HG02981 (cell line): Measurements from ENCODE around the gene DHCR24.
"Not testable (repeated sequence)": the region's sequence is repeated elsewhere in the genome, so short reads cannot be mapped to it uniquely, and the experiment has no call there.

ENCODE experiments used
- ATAC-seq: cut with Tn5 transposase; IDR thresholded peaks from one replicate; pipeline ENCODE4 v1.9.1; 2021; ENCODE audit warnings: mild to moderate bottlenecking, moderate library complexity; ENCODE audit not compliant: unreplicated experiment

DHCR24 gene

GRCh38 chr1:54888080-54888733 lies 1.2 kb upstream of the DHCR24 start:
- no peak for ATAC-seq

GRCh38 chr1:54887665-54888071 lies 673 bp upstream of the DHCR24 start:
- ATAC-seq = no peak

GRCh38 chr1:54885807-54886723 lies 930 bp downstream of the DHCR24 start:
- ATAC-seq = no peak

- ATAC-seq = no peak
Observed at GRCh38 chr1:54885237-54885679, 1.7 kb downstream of the DHCR24 start.

- ATAC-seq = no peak
Observed at GRCh38 chr1:54884768-54885167, 2.2 kb downstream of the DHCR24 start.

- ATAC-seq = no peak
Observed at GRCh38 chr1:54884135-54884586, 2.8 kb downstream of the DHCR24 start.

- no peak for ATAC-seq
Observed at GRCh38 chr1:54883349-54884102, 3.5 kb downstream of the DHCR24 start.

- no peak for ATAC-seq
Observed at GRCh38 chr1:54882519-54882918, 4.5 kb downstream of the DHCR24 start.

GRCh38 chr1:54881604-54882003 lies 5.4 kb downstream of the DHCR24 start:
- not testable (repeated sequence) for ATAC-seq

- no peak for ATAC-seq
Observed at GRCh38 chr1:54879872-54880271, 7.1 kb downstream of the DHCR24 start.

GRCh38 chr1:54876814-54877213 lies 10.2 kb downstream of the DHCR24 start:
- no peak for ATAC-seq

GRCh38 chr1:54875000-54875399 lies 12.0 kb downstream of the DHCR24 start:
- no peak for ATAC-seq

GRCh38 chr1:54874079-54874830 lies 12.7 kb downstream of the DHCR24 start:
- ATAC-seq = no peak

GRCh38 chr1:54872036-54872331 lies 15.0 kb downstream of the DHCR24 start:
- ATAC-seq = no peak

GRCh38 chr1:54871275-54872035 lies 15.5 kb downstream of the DHCR24 start:
- no peak for ATAC-seq

GRCh38 chr1:54870869-54871268 lies 16.1 kb downstream of the DHCR24 start:
- ATAC-seq = no peak

- no peak for ATAC-seq
Observed at GRCh38 chr1:54869173-54869851, 17.7 kb downstream of the DHCR24 start.

GRCh38 chr1:54867717-54868057 lies 19.3 kb downstream of the DHCR24 start:
- ATAC-seq = no peak
